Measurements from ENCODE around the gene CYP2U1. TPM values are rescaled to one million over a fixed set of nuclear protein-coding genes. Genes with fewer than 3 reads are reported as not detected.

Gene CYP2U1
- total and polyA plus RNA-seq, 2 of the 8 experiments (the other 6 are each of a cell fraction or from before 2014, with no cell fraction given) = 3.1 to 5.0 TPM

- no peak for TF ChIP-seq CHD7 (IDR thresholded peaks at IDR 0.05; ENCODE audit: insufficient replicate concordance, low read length)
Observed at GRCh38 chr4:107922486-107923473, 8.6 kb upstream of the CYP2U1 start (continued).

Measured in H1 (cell line).